ENCODE data around the gene MNAT1.

The MNAT1 gene

DNA sequence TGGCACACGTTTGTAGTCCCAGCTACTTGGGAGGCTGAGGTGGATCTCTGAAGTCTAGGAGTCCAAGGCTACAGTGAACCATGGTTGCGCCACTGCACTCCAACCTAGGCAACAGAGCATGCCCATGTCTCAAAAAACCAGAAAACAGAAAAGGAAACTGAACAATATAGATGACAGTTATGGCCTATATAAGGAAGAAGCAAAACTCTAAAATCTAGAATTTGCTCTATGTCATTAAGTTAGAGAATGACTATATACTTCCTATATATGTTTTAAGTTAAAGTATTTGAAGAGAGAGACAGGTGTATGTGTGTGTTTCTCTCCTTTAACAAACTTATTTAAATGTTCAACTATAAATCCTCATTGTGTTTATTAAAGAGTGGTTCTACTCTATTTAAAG lies 65.8 kb downstream of the MNAT1 start:
- Mint-ChIP-seq H3K4me3 (no peak overlapping the region), H3K27me3 (no peaks in the 10 kb centered on the region), H3K9me3 (no peaks in the 10 kb centered on the region), H3K36me3 (ENCODE audit: low read depth) (peaks cover 7% of the 10 kb centered on the region), H3K27ac (no peak overlapping the region), H3K4me1 (ENCODE audit: low read depth) (no peaks in the 10 kb centered on the region)
- intact Hi-C loops (cut with micrococcal nuclease), result no loop called here

DNA sequence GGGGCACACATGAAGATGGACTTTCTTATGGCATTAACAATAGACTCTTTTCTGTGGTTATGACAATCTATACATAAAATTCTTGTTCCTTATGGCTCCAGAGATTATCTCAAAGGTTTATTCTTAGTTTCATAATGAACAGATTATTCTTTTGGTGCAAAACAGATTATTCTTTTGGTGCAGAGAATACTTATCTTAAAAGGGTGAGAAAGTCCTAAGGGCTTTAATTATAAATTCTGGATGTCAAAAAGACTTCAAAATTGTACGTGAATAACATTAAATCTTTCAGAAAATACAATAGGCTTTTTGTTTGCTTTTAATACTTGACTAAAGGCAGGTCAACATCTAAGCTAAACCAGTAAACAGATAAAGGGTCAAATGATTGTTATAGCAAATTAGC lies 69.3 kb downstream of the MNAT1 start:
- H3K27me3 Mint-ChIP-seq, result no peaks in the 10 kb centered on the region
- no peak overlapping the region for H3K27ac Mint-ChIP-seq
- H3K4me3 Mint-ChIP-seq, result no peak overlapping the region
- intact Hi-C loops (cut with micrococcal nuclease), result no loop called here
- no peaks in the 10 kb centered on the region for H3K4me1 Mint-ChIP-seq (ENCODE audit: low read depth)
- no peaks in the 10 kb centered on the region for H3K9me3 Mint-ChIP-seq
- peaks cover 7% of the 10 kb centered on the region for H3K36me3 Mint-ChIP-seq (ENCODE audit: low read depth)

DNA sequence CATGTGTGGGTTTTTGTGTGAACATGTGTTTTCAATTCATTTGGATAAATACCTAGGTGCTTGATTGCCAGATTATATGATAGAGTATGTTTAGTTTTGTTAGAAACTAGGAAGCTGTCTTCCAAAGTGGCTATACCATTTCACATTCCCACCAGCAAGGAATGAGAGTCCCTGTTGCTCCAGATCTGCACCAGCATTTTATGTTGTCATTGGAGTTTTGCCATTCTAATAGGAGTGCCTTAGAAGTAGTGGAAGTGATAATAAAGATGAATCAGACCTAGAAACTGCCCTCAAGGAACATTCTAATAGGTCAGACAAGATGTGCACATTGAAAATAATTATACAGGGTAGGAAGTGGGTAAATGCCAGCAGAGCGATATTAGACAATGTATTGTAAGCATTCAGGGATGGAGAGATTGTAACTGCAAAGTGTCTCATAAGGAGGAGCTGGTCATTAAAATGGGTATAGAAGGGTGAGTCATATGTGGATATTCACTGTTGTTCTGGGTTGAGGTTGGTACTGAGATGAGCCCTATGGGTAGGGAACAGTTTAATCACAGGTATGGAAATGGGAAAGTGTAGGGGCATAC lies 71.4 kb downstream of the MNAT1 start:
- Mint-ChIP-seq H3K9me3 (no peaks in the 10 kb centered on the region), H3K27ac (no peak overlapping the region), H3K27me3 (no peaks in the 10 kb centered on the region), H3K4me1 (ENCODE audit: low read depth) (no peaks in the 10 kb centered on the region), H3K36me3 (ENCODE audit: low read depth) (no peaks in the 10 kb centered on the region), H3K4me3 (no peak overlapping the region)
- intact Hi-C loops (cut with micrococcal nuclease), result no loop called here

DNA sequence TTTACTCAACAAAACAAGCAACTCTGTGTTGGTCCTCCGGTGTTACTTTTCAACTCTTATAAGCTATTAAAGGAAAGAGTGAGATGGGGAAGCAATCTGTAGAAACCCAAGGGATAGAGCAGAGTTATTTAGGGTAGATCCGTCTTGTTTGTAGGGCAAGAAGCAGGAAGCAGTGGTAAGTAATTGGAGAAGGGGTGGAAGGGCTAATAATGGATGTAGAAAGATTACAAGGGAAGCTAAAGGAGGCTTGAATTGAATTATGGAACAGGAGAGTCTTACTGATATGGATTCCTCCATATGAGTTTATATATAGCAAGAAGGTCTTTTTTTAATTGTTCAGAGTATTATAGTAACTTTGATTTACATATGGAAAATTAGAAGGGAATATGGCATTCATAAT lies 72.7 kb downstream of the MNAT1 start:
- Mint-ChIP-seq H3K27me3 (no peaks in the 10 kb centered on the region), H3K4me1 (ENCODE audit: low read depth) (no peaks in the 10 kb centered on the region), H3K9me3 (no peaks in the 10 kb centered on the region), H3K36me3 (ENCODE audit: low read depth) (no peaks in the 10 kb centered on the region), H3K4me3 (no peak overlapping the region), H3K27ac (no peak overlapping the region)
- intact Hi-C loops (cut with micrococcal nuclease), result no loop called here

DNA sequence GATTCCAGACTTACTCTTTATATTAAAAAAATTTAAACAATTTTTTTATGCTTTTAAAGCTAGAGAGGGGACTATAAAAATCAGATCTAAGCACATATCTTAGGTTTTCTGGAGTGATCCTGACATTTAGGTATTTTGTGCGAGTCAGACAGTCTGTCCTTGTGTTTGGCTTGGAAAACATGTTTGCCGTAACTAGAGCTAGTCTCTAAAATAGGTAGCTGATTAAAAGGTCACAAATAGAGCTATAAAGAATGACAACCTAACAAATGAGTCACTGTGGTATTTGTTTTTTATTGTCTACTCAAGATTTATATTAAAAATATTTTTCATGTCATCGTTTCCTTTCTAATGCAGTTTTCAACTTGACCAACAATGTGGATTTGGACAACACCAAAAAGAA lies 73.4 kb downstream of the MNAT1 start:
- Mint-ChIP-seq H3K4me3 (no peak overlapping the region), H3K27ac (no peak overlapping the region), H3K27me3 (no peaks in the 10 kb centered on the region), H3K36me3 (ENCODE audit: low read depth) (peaks cover 7% of the 10 kb centered on the region), H3K4me1 (ENCODE audit: low read depth) (no peaks in the 10 kb centered on the region), H3K9me3 (no peaks in the 10 kb centered on the region)
- intact Hi-C loops (cut with micrococcal nuclease), result no loop called here

DNA sequence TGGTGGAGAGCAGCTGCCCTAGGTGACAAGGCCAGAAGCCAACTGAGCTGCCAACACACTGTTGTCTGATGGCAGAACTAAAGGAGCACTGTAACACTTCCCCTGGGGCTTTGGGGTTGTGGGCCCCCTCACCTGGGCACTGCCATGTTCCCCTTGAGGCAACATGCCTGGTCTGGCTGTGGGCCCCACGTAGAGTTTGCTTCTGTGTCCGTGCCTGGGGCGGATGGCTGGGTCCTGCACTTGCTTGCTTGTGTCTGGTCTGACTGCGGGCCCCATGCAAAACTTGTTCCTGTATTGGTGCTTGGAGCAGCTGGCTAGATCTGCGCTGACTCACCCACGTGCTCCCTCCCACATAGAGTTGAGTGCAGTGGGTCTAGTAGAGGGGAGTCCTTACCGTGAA lies 78.4 kb downstream of the MNAT1 start:
- intact Hi-C loops (cut with micrococcal nuclease), result no loop called here
- Mint-ChIP-seq H3K27ac (no peak overlapping the region), H3K4me1 (ENCODE audit: low read depth) (no peaks in the 10 kb centered on the region), H3K27me3 (no peaks in the 10 kb centered on the region), H3K9me3 (no peaks in the 10 kb centered on the region), H3K36me3 (ENCODE audit: low read depth) (peaks cover 16% of the 10 kb centered on the region), H3K4me3 (no peak overlapping the region)

DNA sequence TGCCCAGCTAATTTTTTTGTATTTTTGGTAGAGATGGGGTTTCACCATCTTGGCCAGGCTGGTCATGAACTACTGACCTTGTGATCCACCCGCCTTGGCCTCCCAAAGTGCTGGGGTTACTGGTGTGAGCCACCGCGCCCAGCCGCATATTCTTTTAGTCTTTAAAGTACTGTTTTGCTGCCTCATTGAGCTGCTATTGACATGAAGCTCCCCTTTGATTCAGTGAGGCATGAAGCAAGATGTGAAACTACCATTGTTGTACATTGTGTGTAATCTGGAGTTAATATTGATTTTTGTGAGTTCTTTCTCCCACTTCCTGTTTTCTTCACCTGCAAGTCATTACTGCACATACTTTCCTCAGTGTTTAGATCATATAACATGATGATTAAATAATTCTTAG lies 80.8 kb downstream of the MNAT1 start:
- Mint-ChIP-seq H3K4me3 (no peak overlapping the region), H3K4me1 (ENCODE audit: low read depth) (no peaks in the 10 kb centered on the region), H3K36me3 (ENCODE audit: low read depth) (peaks cover 16% of the 10 kb centered on the region), H3K27ac (no peak overlapping the region), H3K9me3 (no peaks in the 10 kb centered on the region), H3K27me3 (no peaks in the 10 kb centered on the region)
- intact Hi-C loops (cut with micrococcal nuclease), result no loop called here

DNA sequence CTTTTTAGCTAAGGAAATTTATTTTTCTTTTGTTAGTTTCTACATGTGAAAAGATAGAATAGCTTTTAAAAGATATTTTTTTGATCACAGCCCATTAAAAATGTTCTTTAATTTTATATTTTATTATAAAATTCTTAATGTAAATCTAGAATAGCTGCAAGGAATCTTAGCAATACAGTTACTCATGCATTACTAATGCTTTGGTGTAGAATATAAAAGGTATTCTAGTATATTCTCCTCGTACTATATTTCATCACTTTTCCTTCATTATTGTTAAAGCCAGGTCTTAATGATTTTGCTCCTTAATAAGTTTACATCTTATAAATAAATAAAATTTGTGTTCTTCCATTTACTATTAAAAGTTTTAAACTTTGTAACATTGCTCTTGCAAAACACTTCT lies 82.6 kb downstream of the MNAT1 start:
- no peak overlapping the region for H3K4me3 Mint-ChIP-seq
- intact Hi-C loops (cut with micrococcal nuclease), result no loop called here
- H3K4me1 Mint-ChIP-seq (ENCODE audit: low read depth), result no peaks in the 10 kb centered on the region

DNA sequence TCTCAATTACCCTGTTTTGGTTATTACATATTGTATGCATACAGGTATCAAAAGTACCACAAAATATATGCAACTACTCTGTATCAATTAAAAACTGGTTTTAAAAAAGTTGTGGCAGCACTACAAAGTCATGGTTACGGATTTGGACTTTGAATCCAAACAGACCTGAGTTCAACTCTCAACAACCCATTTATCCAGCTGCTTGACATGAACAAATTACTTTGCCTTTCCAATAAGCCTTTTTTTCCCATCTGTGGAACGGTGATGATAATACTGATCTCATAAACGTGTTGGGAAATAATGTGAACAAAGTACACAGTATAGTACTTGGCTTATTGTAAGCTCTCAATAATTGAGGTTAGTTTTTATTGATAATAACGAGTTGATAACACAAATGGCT lies 85.0 kb downstream of the MNAT1 start:
- Mint-ChIP-seq H3K9me3 (no peaks in the 10 kb centered on the region), H3K36me3 (ENCODE audit: low read depth) (peaks cover 5% of the 10 kb centered on the region), H3K27ac (no peak overlapping the region), H3K4me1 (ENCODE audit: low read depth) (no peaks in the 10 kb centered on the region), H3K4me3 (no peak overlapping the region), H3K27me3 (no peaks in the 10 kb centered on the region)
- intact Hi-C loops (cut with micrococcal nuclease), result no loop called here

More for the DNA sequence above, 82.6 kb downstream of the MNAT1 start:
- Mint-ChIP-seq H3K9me3 (no peaks in the 10 kb centered on the region), H3K27ac (no peak overlapping the region), H3K36me3 (ENCODE audit: low read depth) (peaks cover 16% of the 10 kb centered on the region), H3K27me3 (no peaks in the 10 kb centered on the region)

DNA sequence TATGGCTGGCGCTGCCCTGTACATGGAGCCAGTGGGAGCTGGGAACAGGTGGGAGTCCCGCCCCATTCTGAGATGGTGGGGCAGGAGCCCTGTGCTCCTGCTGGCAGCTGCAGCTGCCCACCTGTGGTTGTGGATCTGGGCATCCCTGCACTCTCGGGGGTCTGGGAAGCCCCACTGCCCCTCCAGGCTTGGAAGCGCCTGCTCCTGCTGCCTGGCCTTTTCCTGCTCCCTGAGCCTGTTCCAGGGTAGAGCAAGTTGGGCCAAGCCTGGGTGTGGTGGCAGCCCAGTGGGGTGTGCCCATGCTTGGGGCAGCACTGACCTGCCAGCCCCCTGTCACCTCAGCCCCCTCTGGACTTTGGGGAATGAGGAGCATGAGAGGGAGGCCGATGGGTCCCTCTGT lies 104.0 kb downstream of the MNAT1 start:
- no peaks in the 10 kb centered on the region for H3K27me3 Mint-ChIP-seq
- H3K36me3 Mint-ChIP-seq (ENCODE audit: low read depth), result peaks cover 28% of the 10 kb centered on the region
- H3K4me1 Mint-ChIP-seq (ENCODE audit: low read depth), result no peaks in the 10 kb centered on the region
- H3K27ac Mint-ChIP-seq, result no peak overlapping the region
- intact Hi-C loops (cut with micrococcal nuclease), result no loop called here
- no peak overlapping the region for H3K4me3 Mint-ChIP-seq
- peaks cover 29% of the 10 kb centered on the region for H3K9me3 Mint-ChIP-seq

DNA sequence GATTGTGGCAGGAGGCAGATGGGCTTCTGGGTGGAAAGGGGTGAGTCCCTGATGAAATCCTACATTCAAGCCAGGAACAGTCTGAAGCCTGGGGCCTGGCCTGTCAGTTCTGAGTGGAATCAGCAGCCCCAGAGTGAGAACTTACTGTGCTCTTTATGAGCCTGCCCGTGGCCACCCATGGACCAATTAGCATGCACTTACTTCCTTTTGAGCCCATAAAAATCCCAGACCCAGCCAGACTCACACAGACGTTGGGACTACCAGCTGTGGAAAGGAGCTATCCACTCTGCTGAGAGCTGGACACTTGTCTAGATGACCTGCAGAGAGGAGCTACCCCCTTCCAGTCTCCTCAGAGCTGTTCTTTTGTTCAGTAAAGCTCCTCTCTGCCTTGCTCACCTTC lies 104.5 kb downstream of the MNAT1 start:
- Mint-ChIP-seq H3K27me3 (no peaks in the 10 kb centered on the region), H3K4me3 (no peak overlapping the region), H3K36me3 (ENCODE audit: low read depth) (peaks cover 28% of the 10 kb centered on the region), H3K9me3 (peaks cover 25% of the 10 kb centered on the region), H3K4me1 (ENCODE audit: low read depth) (no peaks in the 10 kb centered on the region), H3K27ac (no peak overlapping the region)
- intact Hi-C loops (cut with micrococcal nuclease), result no loop called here

DNA sequence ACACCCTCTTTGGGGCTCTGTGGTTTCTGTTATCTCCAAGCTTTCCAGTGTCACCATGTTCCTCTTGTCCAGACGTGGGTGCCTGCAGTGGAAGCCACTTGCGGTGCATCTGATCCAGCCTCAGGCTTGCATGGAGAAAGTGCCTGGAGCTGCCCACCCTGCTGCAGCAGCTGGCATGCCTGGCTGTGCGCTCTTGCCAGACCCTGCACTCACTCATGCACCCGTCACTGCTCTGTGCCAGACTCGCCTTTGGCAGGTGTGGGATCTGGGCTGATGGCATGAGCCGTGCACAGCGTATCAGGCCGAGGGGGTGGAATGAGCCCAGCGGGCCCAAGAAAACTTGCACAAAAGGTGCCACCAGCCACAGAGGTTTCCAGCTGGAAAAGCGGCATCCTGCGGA lies 105.1 kb downstream of the MNAT1 start:
- intact Hi-C loops (cut with micrococcal nuclease), result no loop called here
- H3K27me3 Mint-ChIP-seq, result no peaks in the 10 kb centered on the region
- no peak overlapping the region for H3K4me3 Mint-ChIP-seq
- H3K4me1 Mint-ChIP-seq (ENCODE audit: low read depth), result no peaks in the 10 kb centered on the region
- peaks cover 20% of the 10 kb centered on the region for H3K9me3 Mint-ChIP-seq
- no peak overlapping the region for H3K27ac Mint-ChIP-seq
- peaks cover 28% of the 10 kb centered on the region for H3K36me3 Mint-ChIP-seq (ENCODE audit: low read depth)

DNA sequence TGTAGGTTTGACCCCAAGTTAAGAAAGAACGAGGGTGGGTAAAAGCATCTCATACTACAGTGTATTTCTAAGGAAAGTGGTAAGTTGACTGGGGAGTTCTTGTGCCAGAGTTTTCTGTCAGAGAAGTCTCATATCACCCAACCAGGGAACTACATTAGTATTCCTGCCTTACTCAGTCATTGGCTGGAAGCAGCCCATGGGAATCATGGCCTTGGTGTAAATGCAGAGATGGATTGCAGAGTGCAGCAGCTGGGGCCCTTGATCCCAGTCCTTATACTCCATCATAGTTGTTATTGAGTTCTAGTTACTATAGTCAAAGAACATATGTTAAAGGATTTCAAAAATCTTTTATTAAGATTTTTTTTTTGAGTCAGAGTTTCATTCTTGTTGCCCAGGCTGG lies 105.8 kb downstream of the MNAT1 start:
- Mint-ChIP-seq H3K9me3 (peaks cover 13% of the 10 kb centered on the region), H3K4me3 (no peak overlapping the region), H3K36me3 (ENCODE audit: low read depth) (peaks cover 28% of the 10 kb centered on the region), H3K4me1 (ENCODE audit: low read depth) (no peaks in the 10 kb centered on the region), H3K27ac (no peak overlapping the region), H3K27me3 (no peaks in the 10 kb centered on the region)
- intact Hi-C loops (cut with micrococcal nuclease), result no loop called here

DNA sequence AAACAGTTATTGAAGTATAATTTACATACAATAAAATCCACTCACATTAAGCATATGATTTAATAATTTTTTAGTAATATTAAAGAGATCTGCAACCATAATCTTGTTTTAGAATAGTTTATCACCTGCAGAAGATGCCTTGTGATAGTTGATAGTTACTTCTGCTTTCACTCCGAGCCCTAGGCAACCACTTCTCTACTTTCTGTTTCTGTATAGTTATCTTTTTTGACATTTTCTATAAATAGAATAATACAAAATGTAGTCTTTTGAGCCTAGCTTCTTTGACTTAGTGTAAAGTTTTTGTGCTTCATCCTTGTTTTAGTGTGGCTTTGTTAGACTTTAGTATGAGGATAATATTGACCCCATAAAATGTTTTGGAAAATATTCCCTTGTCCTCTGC lies 111.0 kb downstream of the MNAT1 start:
- Mint-ChIP-seq H3K36me3 (ENCODE audit: low read depth) (peaks cover 9% of the 10 kb centered on the region), H3K4me1 (ENCODE audit: low read depth) (peaks cover 9% of the 10 kb centered on the region), H3K27ac (peak overlapping the region; percentile 24), H3K9me3 (peaks cover 12% of the 10 kb centered on the region), H3K4me3 (no peak overlapping the region), H3K27me3 (no peaks in the 10 kb centered on the region)
- intact Hi-C loops (cut with micrococcal nuclease), result no loop called here

DNA sequence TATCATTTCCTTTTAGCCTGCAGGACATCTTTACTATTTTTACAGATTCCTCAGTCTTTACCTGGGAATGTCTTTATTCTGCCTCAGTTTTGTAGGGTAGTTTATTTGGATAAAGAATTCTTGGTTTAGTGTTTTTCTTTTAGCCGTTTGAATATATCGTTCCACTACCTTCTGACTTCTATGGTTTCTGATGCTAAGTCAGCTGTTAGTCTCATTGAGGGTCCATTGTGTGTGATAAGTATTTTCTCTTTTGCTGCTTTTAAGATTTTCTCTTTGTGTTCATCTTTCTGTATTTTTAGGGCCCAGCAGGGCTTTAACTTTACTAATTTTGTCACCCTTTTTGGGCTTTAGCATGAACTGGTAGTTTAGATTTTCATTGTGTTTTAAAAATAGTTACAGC lies 113.5 kb downstream of the MNAT1 start:
- Mint-ChIP-seq H3K4me1 (ENCODE audit: low read depth) (peaks cover 9% of the 10 kb centered on the region), H3K4me3 (no peak overlapping the region), H3K27me3 (no peaks in the 10 kb centered on the region), H3K27ac (no peak overlapping the region), H3K36me3 (ENCODE audit: low read depth) (peaks cover 20% of the 10 kb centered on the region), H3K9me3 (peaks cover 21% of the 10 kb centered on the region)
- intact Hi-C loops (cut with micrococcal nuclease), result no loop called here

Measured in dendritic cell treated with granulocyte-macrophage colony-stimulating factor and Interleukin-4, amounts not matched to agents 40 ng/mL and 50 ng/mL, for 4 days (primary cell).